GM19463 (cell line): ENCODE results near the gene PFKFB4.

Experiments
- ATAC-seq: cut with Tn5 transposase; IDR thresholded peaks from one replicate; pipeline ENCODE4 v1.9.1; 2021; ENCODE audit warnings: mild to moderate bottlenecking, moderate library complexity; ENCODE audit not compliant: unreplicated experiment

Gene PFKFB4

DNA sequence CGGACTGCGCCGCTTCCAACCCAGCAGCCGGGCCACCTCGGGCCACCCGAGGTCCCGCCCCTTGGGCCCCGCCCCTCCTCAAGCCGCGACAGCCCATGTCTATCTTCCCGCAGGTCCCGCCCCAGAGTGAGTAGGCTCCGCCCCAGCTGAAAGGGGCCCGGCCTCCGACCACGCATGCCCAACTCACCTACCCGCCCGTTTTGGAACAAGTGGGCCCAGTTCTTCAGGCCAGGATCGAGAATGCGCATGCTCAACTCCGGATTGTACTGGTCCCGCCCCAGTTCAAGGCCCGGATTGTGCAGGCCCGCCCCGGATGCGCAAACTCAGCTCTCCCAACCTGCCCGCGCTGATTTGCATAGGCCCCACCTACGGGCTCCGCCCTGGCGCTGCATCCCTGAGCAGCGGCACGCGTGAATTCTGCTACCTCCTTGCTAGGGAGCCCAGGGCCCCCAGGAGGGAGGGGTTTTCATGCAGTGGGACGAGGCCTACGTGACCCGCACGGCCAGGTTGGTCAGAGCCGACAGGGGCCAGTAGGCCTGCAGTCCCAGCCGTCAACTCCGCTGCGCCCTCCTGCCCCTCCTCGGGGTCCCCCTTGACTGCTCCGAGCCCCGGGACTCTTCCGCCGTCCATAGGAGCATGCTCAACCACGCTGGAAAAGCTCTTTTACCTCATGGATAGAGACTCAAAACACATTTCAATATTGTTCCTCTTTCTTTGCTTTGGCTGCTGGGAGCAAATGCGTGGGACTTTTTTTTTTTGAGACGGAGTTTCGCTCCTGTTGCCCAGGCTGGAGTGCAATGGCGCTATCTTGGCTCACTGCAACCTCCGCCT is at the start of gene PFKFB4:
PFKFB4 (minus strand) TSS at position 8 of the 831 bp plus-strand sequence. CDS start 26 bp downstream, outside the sequence.
- peak; percentile 84 for ATAC-seq

- ATAC-seq, result no peak
These were observed 45.0 kb upstream of the PFKFB4 start for GRCh38 chr3:48601622-48601994.

DNA sequence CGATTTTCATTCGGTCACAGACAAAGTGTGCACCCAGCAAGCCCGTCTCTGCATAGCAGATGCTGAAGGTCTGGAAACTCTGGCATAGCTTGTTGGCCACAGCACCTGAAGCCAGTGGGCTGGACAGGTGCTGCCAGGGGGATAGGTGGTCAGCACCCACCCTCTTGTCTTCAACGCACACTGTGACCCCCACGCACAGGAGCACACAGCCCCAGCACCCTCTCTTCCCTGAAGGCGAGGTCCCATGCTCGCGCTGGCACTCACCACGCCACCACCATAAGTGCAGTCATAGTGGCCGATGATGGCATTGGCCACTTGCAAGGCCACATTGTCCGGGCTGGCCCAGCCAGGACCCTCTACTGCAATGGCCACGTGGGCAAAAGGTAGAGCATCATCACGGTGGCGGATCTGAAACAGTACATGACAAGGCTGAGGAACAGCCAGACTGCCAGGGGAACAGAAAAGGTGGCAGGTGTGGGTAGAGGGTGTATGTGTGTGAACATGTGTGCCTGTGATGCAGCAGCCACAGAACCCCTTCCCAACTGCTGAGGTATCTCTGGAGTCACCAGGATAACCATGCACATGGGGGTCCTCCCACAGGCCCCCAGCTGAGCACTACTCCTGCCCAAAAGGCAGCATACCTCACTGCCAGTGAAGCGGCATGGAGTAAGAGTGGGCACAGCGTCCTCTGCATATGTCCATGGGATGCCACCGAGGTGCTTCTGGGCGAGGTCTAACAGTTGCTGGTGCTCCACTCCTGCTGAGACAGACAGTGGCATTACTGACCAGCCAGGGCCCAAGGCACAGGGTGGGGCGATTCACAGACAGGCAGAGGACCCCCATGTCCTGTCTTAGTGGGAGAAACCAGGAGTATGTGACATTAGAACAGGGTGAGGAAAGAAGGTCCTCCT is 44.4 kb upstream of the PFKFB4 start:
- no peak for ATAC-seq

DNA sequence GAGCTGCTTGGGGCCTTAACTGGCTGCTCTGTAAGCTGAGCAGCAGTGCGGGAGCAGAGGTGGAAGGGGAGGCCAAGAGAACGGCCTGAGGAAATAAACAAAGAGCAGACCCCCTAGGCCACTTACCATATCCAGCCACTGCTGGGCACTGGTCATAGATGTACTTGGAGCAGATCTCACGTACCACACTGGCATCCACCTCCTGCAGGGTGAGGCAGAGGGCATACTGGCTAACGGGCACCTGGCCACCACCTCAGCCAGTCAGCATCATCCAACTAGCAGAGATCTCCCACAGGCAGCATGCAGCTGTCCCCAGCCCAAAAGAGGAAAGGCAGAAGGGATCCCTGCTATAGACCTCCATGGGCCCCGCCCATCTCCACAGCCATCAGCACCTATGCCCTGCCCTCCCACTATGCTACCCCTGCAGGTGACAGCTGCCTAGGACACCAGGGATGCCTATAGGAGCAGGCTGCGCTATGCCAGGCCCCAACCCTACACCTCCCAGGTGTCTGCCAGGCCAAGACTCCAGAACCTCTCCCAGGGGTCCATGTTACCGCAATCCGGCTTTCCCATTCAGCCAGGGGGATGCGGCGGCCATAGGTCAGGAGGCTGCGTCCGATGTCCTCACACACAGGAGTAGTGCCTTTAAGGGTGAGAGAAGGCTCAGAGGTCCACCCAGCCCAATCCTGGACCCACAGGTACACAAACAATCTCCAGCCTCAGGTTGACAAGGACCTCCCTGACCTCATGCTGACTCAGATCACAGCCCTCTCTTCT is 43.1 kb upstream of the PFKFB4 start:
- ATAC-seq, result no peak

DNA sequence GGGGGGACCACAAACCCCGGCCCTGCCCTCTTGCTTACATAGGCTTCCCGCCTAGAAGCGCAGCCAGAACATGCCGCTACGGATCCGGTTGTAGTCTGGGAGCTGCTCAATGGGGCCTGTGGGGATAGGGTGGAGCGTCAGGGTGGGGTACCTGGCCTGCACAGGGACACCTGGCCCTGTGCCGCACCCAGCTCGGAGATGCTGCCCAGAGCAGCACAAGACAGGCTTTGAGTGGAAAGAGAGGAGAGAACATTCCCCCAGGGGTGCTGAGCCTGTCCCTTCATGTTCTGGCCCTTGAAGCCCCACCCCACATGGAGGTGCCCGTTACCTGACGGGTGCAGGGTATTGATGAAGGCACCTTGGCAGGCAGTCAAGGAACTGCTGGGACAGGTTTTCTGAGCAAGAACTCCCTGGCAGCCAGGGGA is 42.5 kb upstream of the PFKFB4 start:
- ATAC-seq, result no peak

GRCh38 chr3:48598323-48599076 is 41.9 kb upstream of the PFKFB4 start:
- no peak for ATAC-seq

GRCh38 chr3:48597408-48597800 is 40.8 kb upstream of the PFKFB4 start:
- ATAC-seq, result no peak

DNA sequence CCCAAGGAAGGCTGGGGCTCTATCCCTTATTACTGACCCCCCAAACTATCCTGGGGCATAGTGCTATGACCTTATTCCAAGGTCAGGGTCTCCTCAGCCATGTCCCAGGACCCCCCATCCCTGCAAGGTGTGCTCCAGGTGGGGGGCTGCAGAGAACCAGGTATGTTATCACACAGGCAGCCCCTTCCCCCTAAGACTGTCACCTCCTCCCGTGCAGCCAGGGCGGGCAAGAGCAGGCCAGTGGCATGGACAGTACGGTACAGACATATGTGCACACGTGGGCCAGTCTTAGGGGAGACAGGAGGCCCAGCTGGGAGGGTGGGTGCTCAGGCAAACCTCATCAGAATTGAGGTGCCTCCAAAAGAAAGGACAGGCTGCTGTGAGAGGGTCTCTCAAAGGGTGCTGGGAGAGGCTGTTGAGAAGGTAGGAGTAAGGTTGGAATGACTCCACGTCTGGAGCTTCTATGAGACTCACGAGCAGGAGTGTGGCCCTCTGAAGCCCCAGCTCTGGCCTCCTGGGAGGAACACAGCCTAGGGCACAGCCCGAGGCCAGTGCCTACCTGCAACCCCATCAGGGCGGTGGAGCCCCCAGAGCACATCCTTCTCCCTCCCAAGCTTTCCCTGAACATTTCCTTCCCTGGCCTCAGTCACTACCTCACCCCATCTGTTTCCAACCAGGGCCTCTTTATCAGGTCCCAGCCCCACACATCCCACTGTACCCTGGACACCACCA is 40.2 kb upstream of the PFKFB4 start:
- no peak for ATAC-seq

DNA sequence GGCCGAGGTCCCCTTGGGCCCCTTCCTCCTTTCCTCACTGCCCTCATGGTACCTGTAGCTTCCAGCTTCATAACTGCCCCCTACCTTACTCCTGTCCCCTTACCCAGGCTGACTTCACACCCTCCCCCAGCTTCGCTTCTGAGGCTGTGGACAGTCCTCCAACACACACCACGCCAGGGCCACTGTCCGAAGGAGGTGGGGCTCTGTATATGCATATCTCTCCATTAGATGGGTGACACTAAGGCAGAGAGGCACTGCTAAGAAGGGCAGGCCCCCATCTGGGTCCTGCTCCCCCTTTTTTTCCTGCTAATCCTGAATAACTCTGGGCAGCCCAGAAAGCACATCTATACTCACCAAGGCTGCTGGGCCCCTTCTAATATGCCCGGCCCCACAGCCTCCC is 39.6 kb upstream of the PFKFB4 start:
- ATAC-seq, result no peak

GRCh38 chr3:48595526-48596121 is 39.0 kb upstream of the PFKFB4 start:
- ATAC-seq, result no peak

- no peak for ATAC-seq
These were observed 38.5 kb upstream of the PFKFB4 start, which contains the start of gene COL7A1 for GRCh38 chr3:48595075-48595525. Gene COL7A1 (minus strand): TSS chr3:48595329. CDS start chr3:48595159, 170 bp downstream.

GRCh38 chr3:48594417-48595049 is 37.9 kb upstream of the PFKFB4 start:
- ATAC-seq, result no peak

GRCh38 chr3:48593337-48593736 is 36.7 kb upstream of the PFKFB4 start:
- no peak for ATAC-seq

DNA sequence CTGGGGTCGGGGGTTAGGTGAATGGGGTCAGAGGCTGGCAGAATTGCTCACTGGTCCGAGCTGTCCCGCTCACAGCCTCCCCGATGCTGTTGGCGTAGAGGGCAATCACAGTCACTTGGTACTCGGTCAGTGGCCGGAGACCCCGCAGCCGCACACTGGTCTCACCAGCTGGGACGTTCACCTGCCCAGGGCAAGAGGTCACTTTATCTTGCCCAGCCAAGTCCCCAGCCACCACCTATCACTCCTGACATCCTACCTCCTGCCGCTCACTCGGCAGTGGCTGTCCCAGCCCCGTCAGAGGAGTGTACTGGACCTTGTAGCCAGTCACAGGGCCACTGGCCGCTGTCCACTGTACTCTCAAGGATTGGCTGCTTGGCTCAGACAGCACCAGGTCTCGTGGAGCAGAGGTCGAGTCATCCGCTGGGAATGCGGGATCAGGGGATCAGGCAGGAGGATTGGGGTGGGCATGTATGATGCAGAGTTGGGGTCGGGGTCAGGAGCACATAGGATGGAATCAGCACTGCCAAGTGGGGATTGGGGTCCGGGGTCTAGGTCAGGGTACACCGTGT is 36.0 kb upstream of the PFKFB4 start:
- ATAC-seq, result no peak

DNA sequence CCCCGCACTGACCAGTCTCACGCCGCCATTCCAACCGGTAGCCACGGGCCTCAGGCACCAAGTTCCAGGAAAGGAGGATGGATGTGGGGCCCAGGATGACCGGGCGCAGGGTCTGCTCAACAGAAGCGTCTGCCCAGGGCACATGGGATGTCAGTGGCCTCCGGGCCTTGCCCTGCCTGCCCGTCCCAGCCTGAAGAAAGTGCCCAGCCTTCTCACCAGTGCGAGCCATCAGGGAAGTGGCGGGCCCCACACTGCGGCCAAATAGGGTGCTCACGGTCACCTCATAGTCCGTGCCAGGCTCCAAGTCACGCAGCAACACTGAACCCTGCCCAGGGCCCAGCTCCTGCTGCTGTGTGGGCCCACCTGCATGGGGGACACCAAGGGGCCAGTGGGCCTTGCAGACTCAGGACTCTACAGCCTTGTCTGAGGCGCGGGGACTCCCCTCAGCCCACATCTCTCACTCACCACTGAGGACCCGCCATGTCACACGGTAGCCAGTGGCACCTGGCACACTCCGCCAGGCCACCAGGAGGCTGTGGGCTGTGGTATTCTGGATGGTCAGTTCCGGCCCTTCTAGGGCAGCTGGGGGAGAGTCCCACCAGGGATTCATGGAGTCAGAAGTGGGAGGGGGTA is 35.4 kb upstream of the PFKFB4 start:
- ATAC-seq, result no peak

DNA sequence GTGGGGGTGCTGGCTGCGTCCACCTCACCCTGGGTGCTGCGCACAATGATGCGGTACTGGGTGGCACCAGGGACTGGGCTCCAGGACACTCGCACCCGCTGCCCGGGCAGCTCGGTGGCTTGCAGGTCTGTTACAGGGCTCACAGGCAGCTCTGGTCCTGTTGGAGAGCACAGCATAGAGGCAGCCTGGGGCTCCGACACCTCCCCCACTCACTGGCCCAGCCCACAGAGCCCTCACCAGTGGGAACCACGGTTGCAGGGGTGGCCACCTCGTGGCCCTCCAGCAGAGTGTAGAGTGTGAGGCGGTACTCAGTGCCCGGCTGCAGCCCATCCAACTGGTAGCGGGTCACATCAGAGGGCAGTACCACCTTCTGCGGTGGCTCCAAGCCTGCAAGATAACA is 34.8 kb upstream of the PFKFB4 start:
- no peak for ATAC-seq

GRCh38 chr3:48588230-48588629 is 31.6 kb upstream of the PFKFB4 start:
- ATAC-seq, result no peak

DNA sequence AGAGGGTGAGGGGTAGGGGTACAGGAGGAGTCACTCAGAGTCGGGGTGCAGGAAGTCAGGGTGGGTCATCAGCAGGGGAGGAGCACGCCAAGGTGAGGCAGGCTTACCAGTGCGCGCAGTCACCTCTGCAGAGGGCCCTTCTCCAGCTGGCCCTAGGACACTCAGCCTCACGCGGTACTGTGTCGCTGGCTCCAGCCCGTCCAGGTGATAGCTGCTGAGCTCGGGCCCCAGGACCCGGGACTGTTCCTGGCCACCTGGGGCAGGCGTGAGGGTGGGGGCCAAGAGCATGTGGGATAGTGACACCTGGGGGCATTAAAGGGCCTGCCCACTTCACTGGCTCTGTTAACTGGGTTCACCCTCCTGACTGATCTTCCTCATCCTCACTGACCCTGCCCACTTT is 31.1 kb upstream of the PFKFB4 start:
- no peak for ATAC-seq
